Measurements from ENCODE around the gene NAA10.

DNA sequence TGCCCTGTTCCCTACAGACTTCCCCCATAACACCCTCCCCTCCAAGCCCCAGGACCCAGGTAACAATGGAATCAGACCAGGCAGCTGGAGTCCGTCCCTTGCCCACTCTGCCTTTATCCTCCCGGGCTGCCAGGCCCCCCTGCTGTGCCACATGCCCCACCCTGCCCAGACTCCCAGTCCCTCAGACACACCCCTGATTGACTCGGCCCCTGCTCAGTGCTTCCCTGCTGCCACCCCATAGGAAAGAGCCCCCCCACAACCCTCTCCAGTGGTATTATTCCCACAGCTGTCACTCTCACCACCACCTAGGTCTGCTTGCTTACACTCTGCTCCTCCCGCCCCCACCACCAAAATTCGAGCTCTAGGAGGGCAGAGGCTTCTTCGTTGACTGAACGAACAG, 4.7 kb upstream of the NAA10 start:
- TF ChIP-seq CTCF (IDR thresholded peaks at IDR 0.05; ENCODE audit: poor library complexity) (no peak), EZH2 (IDR thresholded peaks at IDR 0.05; ENCODE audit: borderline replicate concordance) (no peak), EZH2phosphoT487 (IDR thresholded peaks at IDR 0.05; ENCODE audit: low read depth, severe bottlenecking, unreplicated experiment) (no peak)

Data from hepatocyte (in vitro differentiated cells).